ENCODE results near the gene CHKB.

DNA sequence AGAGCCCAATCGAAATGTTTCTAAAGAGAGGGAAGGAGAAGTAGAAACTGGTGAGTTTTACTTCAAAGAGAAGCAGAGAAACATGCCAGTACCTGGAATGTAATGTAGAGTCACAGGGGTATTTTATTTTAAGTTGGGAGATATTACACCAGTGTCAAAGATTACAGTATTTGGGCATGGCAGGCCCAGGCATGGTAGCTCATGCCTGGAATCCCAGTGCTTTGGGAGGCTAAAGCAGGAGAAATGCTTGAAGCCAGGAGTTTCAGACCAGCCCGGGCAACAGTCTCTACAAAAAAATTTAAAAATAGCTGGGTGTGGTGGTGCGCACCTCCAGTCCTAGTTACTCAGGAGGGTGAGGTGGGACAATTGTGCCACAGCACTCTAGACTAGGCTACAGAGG lies 22.6 kb downstream of the CHKB start:
- no peak for TF ChIP-seq EZH2 (IDR thresholded peaks at IDR 0.05; ENCODE audit: low read length, missing control alignments)
- TF ChIP-seq CTCF (conservative IDR thresholded peaks at IDR 0.05 in 1 of 2, IDR thresholded peaks at IDR 0.05 in 1 of 2; ENCODE audit: low read depth in 1 of 2, low read length in 2 of 2) = no peak

Measured in fibroblast of lung (primary cell).